Hepatocyte (in vitro differentiated cells): Measurements from ENCODE around the gene SERPINH1. TPM values are rescaled to one million over a fixed set of nuclear protein-coding genes. Genes with fewer than 3 reads are reported as not detected.

Experiments
- DNase-seq: peaks from one replicate; pipeline ENCODE4 v3.0.0-alpha.2; 2016; ENCODE audit warnings: low spot score
- H2AFZ ChIP-seq: fragments of 200-600 bp; sonication (generic); 2 replicates; pipeline ENCODE4 v1.6.0; 2016; ENCODE audit warnings: antibody characterized with exemption, mild to moderate bottlenecking
- H3K27ac ChIP-seq: fragments of 200-600 bp; sonication (generic); 2 replicates; pipeline ENCODE4 v1.5.1; 2016; ENCODE audit warnings: mild to moderate bottlenecking
- H3K27me3 ChIP-seq: fragments of 200-600 bp; sonication (generic); 2 replicates; pipeline ENCODE4 v1.6.1; 2016
- H3K36me3 ChIP-seq: fragments of 200-600 bp; sonication (generic); replicated peaks from 2 replicates; pipeline ENCODE4 v1.5.1; 2016; ENCODE audit warnings: low read depth; ENCODE audit not compliant: insufficient read depth
- H3K4me1 ChIP-seq: fragments of 200-600 bp; sonication (generic); 2 replicates; pipeline ENCODE4 v1.5.1; 2016; ENCODE audit warnings: mild to moderate bottlenecking, moderate library complexity; ENCODE audit not compliant: insufficient read depth
- H3K4me2 ChIP-seq: fragments of 200-600 bp; sonication (generic); 2 replicates; pipeline ENCODE4 v1.6.0; 2016
- H3K4me3 ChIP-seq: fragments of 200-600 bp; sonication (generic); 2 replicates; pipeline ENCODE4 v1.5.1; 2016; ENCODE audit warnings: mild to moderate bottlenecking
- H3K79me2 ChIP-seq: fragments of 200-600 bp; sonication (generic); 2 replicates; pipeline ENCODE4 v1.6.0; 2017; ENCODE audit warnings: mild to moderate bottlenecking
- H3K9me2 ChIP-seq: fragments of 200-600 bp; sonication (generic); replicated peaks from 2 replicates; pipeline ENCODE4 v1.6.0; 2017; ENCODE audit warnings: mild to moderate bottlenecking; ENCODE audit not compliant: insufficient read depth
- H3K9me3 ChIP-seq: fragments of 200-600 bp; sonication (generic); 2 replicates; pipeline ENCODE4 v1.5.1; 2016; ENCODE audit warnings: low read depth, mild to moderate bottlenecking
- H4K20me1 ChIP-seq: fragments of 200-600 bp; sonication (generic); 2 replicates; pipeline ENCODE4 v1.6.0; 2016; ENCODE audit warnings: mild to moderate bottlenecking; ENCODE audit not compliant: insufficient read depth, poor library complexity, severe bottlenecking
- CTCF ChIP-seq: fragments of 200-600 bp; sonication (generic); IDR thresholded peaks from 2 replicates; pipeline ENCODE4 v1.5.1; 2016; ENCODE audit warnings: antibody characterized with exemption, mild to moderate bottlenecking; ENCODE audit not compliant: poor library complexity
- EZH2 ChIP-seq: fragments of 200-600 bp; sonication (generic); IDR thresholded peaks from 2 replicates; pipeline ENCODE4 v1.6.1; 2016; ENCODE audit warnings: antibody characterized with exemption, mild to moderate bottlenecking, borderline replicate concordance
- EZH2phosphoT487 ChIP-seq: fragments of 200-600 bp; sonication (generic); IDR thresholded peaks from one replicate; pipeline ENCODE4 v1.6.1; 2018; ENCODE audit warnings: antibody characterized with exemption, mild to moderate bottlenecking, low read depth, moderate library complexity; ENCODE audit not compliant: unreplicated experiment, severe bottlenecking
- WGBS: methylation state at CpG from one replicate; pipeline ENCODE4 v1.1.6; 2016; ENCODE audit warnings: low lambda C conversion rate; ENCODE audit errors: missing lambda C conversion rate; 5-methylcytosine and 5-hydroxymethylcytosine counted together
- polyA plus RNA-seq: library from polyadenylated mRNA; unstranded; fragments of >200 nt; fragmentation: Nextera tagmentation; extraction: Ambion mirVana; gene quantifications from 2 replicates; pipeline ENCODE4 v1.2.1, GENCODE V29; 2016
- total RNA-seq: library from RNA; depleted of rRNA; stranded (reverse); fragments of >200 nt; gene quantifications from 2 replicates; pipeline ENCODE4 v1.2.3, GENCODE V29; 2014

Gene SERPINH1
- total and polyA plus RNA-seq, 2 experiments from 2014 or later, result 479 to 805 TPM

DNA sequence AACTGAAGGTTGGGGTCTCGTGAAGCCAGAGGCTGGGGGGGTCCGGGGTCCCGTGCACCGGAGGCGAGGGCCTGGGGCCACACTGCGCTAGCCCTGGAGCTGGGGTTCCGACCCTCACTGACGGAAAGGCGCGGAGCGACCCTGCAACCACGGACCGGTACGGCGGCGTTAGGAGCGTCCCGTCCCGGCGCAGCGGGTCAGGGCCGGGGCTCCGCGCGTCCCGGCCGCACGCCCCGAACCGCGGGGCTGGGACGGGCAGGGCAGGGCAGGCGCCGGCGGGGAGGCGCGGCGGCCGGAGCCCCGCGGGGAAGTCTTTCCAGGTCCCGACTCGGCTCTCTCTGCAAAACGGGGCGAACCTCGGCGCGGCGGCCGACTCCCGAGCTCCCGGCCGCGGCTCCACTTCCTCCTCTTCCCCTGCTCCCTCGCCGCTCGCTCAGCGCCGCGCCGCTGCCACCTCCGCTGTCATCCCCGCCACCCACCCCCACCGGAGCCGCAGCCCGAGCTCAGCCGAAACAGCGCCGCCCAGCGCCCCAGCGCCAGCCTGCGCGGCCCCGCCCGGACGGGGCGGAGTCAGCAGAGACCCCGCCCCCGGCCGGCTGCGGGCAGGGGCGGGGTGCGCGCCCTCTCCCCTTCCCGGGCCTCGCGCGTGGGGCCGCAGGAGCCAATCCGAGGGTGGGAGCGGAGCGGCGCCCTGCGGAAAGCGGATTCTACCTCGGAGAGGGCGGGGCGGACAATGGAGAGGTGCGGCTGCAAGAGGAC is 36.4 kb upstream of the SERPINH1 start, which contains the start of gene GDPD5:
GDPD5 (minus strand) TSS at position 509 of the 759 bp plus-strand sequence. CDS start 48,206 bp downstream, outside the sequence.
- Histone ChIP-seq H3K9me3 (no peaks in the 10 kb centered on the region), H3K4me2 (peak within 1 kb of the TSS; percentile 100), H3K4me1 (peaks cover 10% of the 10 kb centered on the region), H3K79me2 (no peaks in the 10 kb centered on the region), H3K27ac (no peak within 1 kb of the TSS), H4K20me1 (no peaks in the 10 kb centered on the region), H3K36me3 (no peaks in the 10 kb centered on the region), H2AFZ (peak within 1 kb of the TSS; percentile 91), H3K9me2 (no peaks in the 10 kb centered on the region), H3K27me3 (peaks cover 17% of the 10 kb centered on the region), H3K4me3 (peak within 1 kb of the TSS; percentile 88)
- 2% methylated on average over 37 of the region's 99 CpGs for WGBS
- peak; percentile 93 for DNase-seq
- TF ChIP-seq EZH2, result no peak
- TF ChIP-seq EZH2phosphoT487, result no peak
- peak; percentile 59 for TF ChIP-seq CTCF

DNA sequence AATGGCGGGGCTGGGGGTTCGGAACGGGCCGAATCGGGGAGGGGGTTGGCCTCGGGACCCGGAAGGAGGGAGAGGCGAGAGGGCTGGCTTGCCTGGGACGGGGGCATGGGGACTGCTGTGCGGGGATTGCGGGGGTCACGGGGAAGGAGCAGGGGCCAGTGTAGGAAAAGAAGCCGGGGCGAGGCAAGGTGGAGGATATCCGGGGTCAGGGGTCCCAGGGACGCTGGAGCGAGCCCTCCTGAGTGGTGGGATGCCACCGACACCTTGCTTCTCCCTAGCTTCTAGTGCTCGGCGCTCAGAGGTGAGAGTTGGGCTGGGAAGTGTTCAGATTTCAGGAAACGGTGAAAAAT is 35.9 kb upstream of the SERPINH1 start:
- Histone ChIP-seq H3K79me2 (no peaks in the 10 kb centered on the region), H3K9me3 (no peaks in the 10 kb centered on the region), H3K4me1 (peaks cover 10% of the 10 kb centered on the region), H3K4me2 (peak overlapping the region; percentile 100), H3K27me3 (peaks cover 17% of the 10 kb centered on the region), H4K20me1 (no peaks in the 10 kb centered on the region), H3K27ac (no peak overlapping the region), H3K9me2 (no peaks in the 10 kb centered on the region), H2AFZ (peak overlapping the region; percentile 91), H3K4me3 (peak overlapping the region; percentile 75), H3K36me3 (no peaks in the 10 kb centered on the region)
- TF ChIP-seq CTCF, result no peak
- TF ChIP-seq EZH2phosphoT487, result no peak
- no peak for TF ChIP-seq EZH2
- WGBS, result 0% methylated on average over 4 of the region's 21 CpGs
- no peak for DNase-seq

GRCh38 chr11:75527130-75527529 is 34.9 kb upstream of the SERPINH1 start:
- TF ChIP-seq CTCF (no peak), EZH2phosphoT487 (no peak), EZH2 (no peak)
- Histone ChIP-seq H3K4me1 (peaks cover 10% of the 10 kb centered on the region), H3K4me3 (no peak overlapping the region), H3K4me2 (no peak overlapping the region), H3K9me3 (no peaks in the 10 kb centered on the region), H2AFZ (no peak overlapping the region), H3K9me2 (no peaks in the 10 kb centered on the region), H3K27ac (no peak overlapping the region), H3K79me2 (no peaks in the 10 kb centered on the region), H3K27me3 (peaks cover 17% of the 10 kb centered on the region), H3K36me3 (no peaks in the 10 kb centered on the region), H4K20me1 (no peaks in the 10 kb centered on the region)
- DNase-seq, result no peak
- WGBS, result 96% methylated on average over 5 of the region's 5 CpGs
